Measurements from ENCODE around the gene MCF2L. TPM values are rescaled to one million over a fixed set of nuclear protein-coding genes. Genes with fewer than 3 reads are reported as not detected.
A peak's percentile ranks its signal among the peaks of the same experiment; 100 is the strongest.

Gene MCF2L
- total RNA-seq, 1 donor from 2014 or later: 16.5 TPM

- H3K36me3 Mint-ChIP-seq (ENCODE audit: low read depth, unreplicated experiment): no peaks in the 10 kb centered on the region
- no peak for DNase-seq (ENCODE audit: low spot score)
- no peak overlapping the region for H3K4me3 Mint-ChIP-seq (ENCODE audit: unreplicated experiment)
- H3K27ac Mint-ChIP-seq (ENCODE audit: unreplicated experiment): no peak overlapping the region
- no peaks in the 10 kb centered on the region for H3K9me3 Mint-ChIP-seq (ENCODE audit: unreplicated experiment)
- peaks cover 17% of the 10 kb centered on the region for H3K4me1 Mint-ChIP-seq (ENCODE audit: unreplicated experiment)
- H3K27me3 Mint-ChIP-seq (ENCODE audit: unreplicated experiment): peaks cover 9% of the 10 kb centered on the region
- no peak for TF ChIP-seq CTCF (IDR thresholded peaks at IDR 0.05; ENCODE audit: unreplicated experiment)
Observed at GRCh38 chr13:112979406-112979902, 10.4 kb downstream of the MCF2L start.

GRCh38 chr13:112980434-112980833 lies 11.4 kb downstream of the MCF2L start:
- Mint-ChIP-seq H3K36me3 (ENCODE audit: low read depth, unreplicated experiment) (no peaks in the 10 kb centered on the region), H3K27me3 (ENCODE audit: unreplicated experiment) (peaks cover 9% of the 10 kb centered on the region), H3K4me3 (ENCODE audit: unreplicated experiment) (no peak overlapping the region), H3K4me1 (ENCODE audit: unreplicated experiment) (peaks cover 17% of the 10 kb centered on the region), H3K9me3 (ENCODE audit: unreplicated experiment) (no peaks in the 10 kb centered on the region), H3K27ac (ENCODE audit: unreplicated experiment) (no peak overlapping the region)
- TF ChIP-seq CTCF (IDR thresholded peaks at IDR 0.05; ENCODE audit: unreplicated experiment): no peak
- DNase-seq (ENCODE audit: low spot score): no peak

- Mint-ChIP-seq H3K36me3 (ENCODE audit: low read depth, unreplicated experiment) (no peaks in the 10 kb centered on the region), H3K4me3 (ENCODE audit: unreplicated experiment) (no peak overlapping the region), H3K9me3 (ENCODE audit: unreplicated experiment) (no peaks in the 10 kb centered on the region), H3K27ac (ENCODE audit: unreplicated experiment) (no peak overlapping the region), H3K27me3 (ENCODE audit: unreplicated experiment) (peaks cover 7% of the 10 kb centered on the region), H3K4me1 (ENCODE audit: unreplicated experiment) (peaks cover 17% of the 10 kb centered on the region)
- no peak for DNase-seq (ENCODE audit: low spot score)
- TF ChIP-seq CTCF (IDR thresholded peaks at IDR 0.05; ENCODE audit: unreplicated experiment): no peak
Observed at GRCh38 chr13:112981451-112981850, 12.4 kb downstream of the MCF2L start.

- Mint-ChIP-seq H3K27me3 (ENCODE audit: unreplicated experiment) (peaks cover 7% of the 10 kb centered on the region), H3K4me1 (ENCODE audit: unreplicated experiment) (peaks cover 15% of the 10 kb centered on the region), H3K4me3 (ENCODE audit: unreplicated experiment) (peak overlapping the region; percentile 69), H3K27ac (ENCODE audit: unreplicated experiment) (no peak overlapping the region), H3K36me3 (ENCODE audit: low read depth, unreplicated experiment) (no peaks in the 10 kb centered on the region), H3K9me3 (ENCODE audit: unreplicated experiment) (no peaks in the 10 kb centered on the region)
- no peak for DNase-seq (ENCODE audit: low spot score)
- TF ChIP-seq CTCF (IDR thresholded peaks at IDR 0.05; ENCODE audit: unreplicated experiment): no peak
Observed at GRCh38 chr13:112982281-112983041, 13.4 kb downstream of the MCF2L start.

- TF ChIP-seq CTCF (IDR thresholded peaks at IDR 0.05; ENCODE audit: unreplicated experiment): no peak
- peaks cover 3% of the 10 kb centered on the region for H3K36me3 Mint-ChIP-seq (ENCODE audit: low read depth, unreplicated experiment)
- H3K27me3 Mint-ChIP-seq (ENCODE audit: unreplicated experiment): peaks cover 7% of the 10 kb centered on the region
- no peak overlapping the region for H3K27ac Mint-ChIP-seq (ENCODE audit: unreplicated experiment)
- DNase-seq (ENCODE audit: low spot score): no peak
- no peak overlapping the region for H3K4me3 Mint-ChIP-seq (ENCODE audit: unreplicated experiment)
- H3K9me3 Mint-ChIP-seq (ENCODE audit: unreplicated experiment): no peaks in the 10 kb centered on the region
- H3K4me1 Mint-ChIP-seq (ENCODE audit: unreplicated experiment): peaks cover 11% of the 10 kb centered on the region
Observed at GRCh38 chr13:112983042-112983305, 14.0 kb downstream of the MCF2L start.
